SK-N-MC (cell line): ENCODE results near the gene FMO1.

Source experiments
- DNase-seq: peaks from one replicate; pipeline ENCODE4 v3.0.0-alpha.2; 2011; ENCODE audit warnings: low read depth, low spot score
- H3K27ac ChIP-seq: fragments of 200-600 bp; sonication (generic); 2 replicates; pipeline ENCODE4 v1.5.1; 2016; ENCODE audit warnings: mixed run types
- H3K36me3 ChIP-seq: fragments of 200-600 bp; sonication (generic); 2 replicates; pipeline ENCODE4 v1.6.1; 2017; ENCODE audit warnings: antibody characterized with exemption, low read length, mixed read lengths; ENCODE audit not compliant: insufficient read depth
- H3K4me3 ChIP-seq: fragments of 200-600 bp; sonication (generic); 2 replicates; pipeline ENCODE4 v1.5.1; 2016
- H3K9ac ChIP-seq: fragments of 200-600 bp; sonication (generic); 2 replicates; pipeline ENCODE4 v1.8.0; 2017; ENCODE audit warnings: mixed run types, mixed read lengths; ENCODE audit not compliant: insufficient read length
- H3K9me3 ChIP-seq: fragments of 200-600 bp; sonication (generic); 2 replicates; pipeline ENCODE4 v1.6.1; 2017; ENCODE audit warnings: low read depth, mild to moderate bottlenecking, antibody characterized with exemption, low read length, moderate library complexity, mixed read lengths
- EZH2 ChIP-seq: fragments of 200-600 bp; sonication (generic); IDR thresholded peaks from one replicate; pipeline ENCODE4 v1.6.1; 2017; ENCODE audit warnings: antibody characterized with exemption
- FOXP2 ChIP-seq: optimal IDR thresholded peaks from 2 replicates; pipeline ENCODE3; 2011; ENCODE audit warnings: mild to moderate bottlenecking, moderate library complexity; ENCODE audit not compliant: insufficient read depth; ENCODE audit errors: extremely low read length, control extremely low read depth
- POLR2AphosphoS5 ChIP-seq: IDR thresholded peaks from 2 replicates; pipeline ENCODE4 v1.6.1; 2012; ENCODE audit warnings: mild to moderate bottlenecking, low read depth, low read length, borderline replicate concordance

Gene FMO1, protein sequence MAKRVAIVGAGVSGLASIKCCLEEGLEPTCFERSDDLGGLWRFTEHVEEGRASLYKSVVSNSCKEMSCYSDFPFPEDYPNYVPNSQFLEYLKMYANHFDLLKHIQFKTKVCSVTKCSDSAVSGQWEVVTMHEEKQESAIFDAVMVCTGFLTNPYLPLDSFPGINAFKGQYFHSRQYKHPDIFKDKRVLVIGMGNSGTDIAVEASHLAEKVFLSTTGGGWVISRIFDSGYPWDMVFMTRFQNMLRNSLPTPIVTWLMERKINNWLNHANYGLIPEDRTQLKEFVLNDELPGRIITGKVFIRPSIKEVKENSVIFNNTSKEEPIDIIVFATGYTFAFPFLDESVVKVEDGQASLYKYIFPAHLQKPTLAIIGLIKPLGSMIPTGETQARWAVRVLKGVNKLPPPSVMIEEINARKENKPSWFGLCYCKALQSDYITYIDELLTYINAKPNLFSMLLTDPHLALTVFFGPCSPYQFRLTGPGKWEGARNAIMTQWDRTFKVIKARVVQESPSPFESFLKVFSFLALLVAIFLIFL

DNA sequence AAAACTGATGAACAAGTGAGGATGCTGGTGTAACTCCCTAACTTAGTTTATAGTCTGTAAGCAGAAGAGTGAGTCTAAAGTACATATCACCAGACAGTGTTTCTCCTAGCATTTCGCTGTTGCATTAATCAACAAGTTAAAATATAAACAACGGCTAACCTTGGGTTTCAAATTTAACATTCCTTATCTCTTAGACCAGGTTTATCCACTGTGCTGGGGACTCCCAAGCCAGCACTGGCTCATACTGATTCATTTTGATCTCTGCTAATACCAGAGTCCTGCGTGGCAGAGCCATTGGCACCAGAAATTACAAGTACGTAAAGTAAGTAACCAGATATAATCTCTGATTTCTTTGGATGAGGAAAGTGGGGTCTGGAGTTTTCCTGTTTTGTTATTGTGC, at the start of gene FMO1:
FMO1 (plus strand) TSS at position 193 of the 400 bp plus-strand sequence. CDS start 9,594 bp downstream, outside the sequence.
- H3K36me3 ChIP-seq: no peaks in the 10 kb centered on the region
- no peak within 1 kb of the TSS for H3K4me3 ChIP-seq
- H3K9ac ChIP-seq: no peak within 1 kb of the TSS
- DNase-seq: no peak
- TF ChIP-seq FOXP2 (no peak), POLR2AphosphoS5 (no peak), EZH2 (no peak)
- H3K9me3 ChIP-seq: no peaks in the 10 kb centered on the region
- H3K27ac ChIP-seq: no peak within 1 kb of the TSS

DNA sequence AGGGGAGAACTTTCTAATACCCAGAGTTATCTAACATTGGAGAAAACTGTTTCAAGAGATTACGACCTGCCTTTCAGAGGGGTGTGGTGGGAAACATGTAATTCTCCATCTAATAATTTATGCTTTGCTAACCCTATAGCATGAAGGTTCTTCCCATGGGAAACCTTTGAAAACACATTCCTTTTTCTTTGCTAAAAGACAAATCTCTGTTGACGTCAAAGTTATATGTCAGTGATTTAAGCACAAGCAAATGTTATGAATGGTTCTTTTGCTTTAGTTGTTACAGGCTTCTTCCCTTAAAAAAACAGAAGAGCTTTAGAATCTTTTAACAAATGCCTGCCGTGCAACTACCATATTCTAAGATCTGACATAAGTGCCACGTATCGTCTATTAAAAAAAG, 44.0 kb upstream of the FMO1 start:
- no peaks in the 10 kb centered on the region for H3K36me3 ChIP-seq
- no peak for DNase-seq
- no peak overlapping the region for H3K9ac ChIP-seq
- H3K27ac ChIP-seq: no peak overlapping the region
- H3K4me3 ChIP-seq: no peak overlapping the region
- TF ChIP-seq POLR2AphosphoS5 (no peak), FOXP2 (no peak), EZH2 (no peak)
- H3K9me3 ChIP-seq: no peaks in the 10 kb centered on the region

DNA sequence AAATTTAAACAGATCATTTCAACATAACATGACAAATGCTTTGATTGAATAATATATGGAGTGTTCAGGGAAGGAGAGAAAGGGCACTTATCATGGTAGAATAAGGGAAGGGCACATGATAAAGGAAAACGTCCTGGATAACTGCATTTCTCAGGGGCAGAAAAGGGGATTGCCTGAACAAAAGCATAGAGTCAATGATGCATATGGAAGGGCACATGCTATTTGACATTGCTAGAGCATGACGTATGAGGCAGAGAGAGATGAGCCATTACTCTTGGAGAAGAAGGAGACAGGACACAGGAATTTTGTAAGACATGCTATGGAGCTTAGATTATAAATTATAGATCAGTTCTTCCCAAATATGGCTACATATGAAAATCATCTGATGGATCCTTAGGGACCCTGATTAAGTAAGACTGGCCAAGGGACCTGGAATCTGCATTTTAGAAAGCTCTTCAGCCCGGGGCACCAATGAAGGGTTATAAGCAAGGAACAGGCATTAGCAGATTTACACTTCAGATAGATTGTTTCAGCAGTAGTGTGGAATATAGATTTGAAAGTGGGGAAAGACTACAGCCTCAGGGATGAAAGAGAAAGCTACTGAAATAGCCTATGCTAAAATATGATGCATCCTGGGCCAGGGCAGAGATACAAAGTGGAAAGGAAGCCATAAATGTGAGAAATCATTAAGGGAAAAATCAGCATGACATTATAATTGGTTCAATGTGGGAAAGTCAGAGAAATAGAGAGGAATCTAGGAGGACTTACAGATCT, 41.9 kb upstream of the FMO1 start:
- H3K9ac ChIP-seq: no peak overlapping the region
- H3K4me3 ChIP-seq: no peak overlapping the region
- TF ChIP-seq FOXP2 (no peak), EZH2 (no peak), POLR2AphosphoS5 (no peak)
- H3K9me3 ChIP-seq: no peaks in the 10 kb centered on the region
- DNase-seq: no peak
- H3K36me3 ChIP-seq: no peaks in the 10 kb centered on the region
- no peak overlapping the region for H3K27ac ChIP-seq

DNA sequence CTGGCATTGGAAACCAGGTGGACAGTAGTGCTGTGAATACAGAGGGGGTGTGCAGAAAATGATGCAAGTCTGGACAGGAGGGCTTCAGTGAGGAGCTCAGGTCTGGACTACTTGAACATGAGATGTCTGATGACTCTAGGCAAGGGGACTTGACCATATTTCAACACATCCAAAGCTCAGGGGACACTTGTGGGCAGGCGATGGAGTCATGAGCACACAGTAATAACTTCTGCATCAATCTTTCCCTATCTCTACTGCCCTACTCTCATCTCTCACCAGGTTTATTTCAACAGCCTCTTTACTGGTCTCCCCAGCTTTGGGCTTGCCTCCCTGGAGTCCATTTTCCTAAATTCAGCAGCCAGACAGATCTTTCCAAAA, 41.3 kb upstream of the FMO1 start:
- no peak overlapping the region for H3K9ac ChIP-seq
- DNase-seq: no peak
- H3K36me3 ChIP-seq: no peaks in the 10 kb centered on the region
- TF ChIP-seq EZH2: no peak
- TF ChIP-seq FOXP2: no peak
- no peak for TF ChIP-seq POLR2AphosphoS5
- no peak overlapping the region for H3K4me3 ChIP-seq
- H3K27ac ChIP-seq: no peak overlapping the region
- H3K9me3 ChIP-seq: no peaks in the 10 kb centered on the region

DNA sequence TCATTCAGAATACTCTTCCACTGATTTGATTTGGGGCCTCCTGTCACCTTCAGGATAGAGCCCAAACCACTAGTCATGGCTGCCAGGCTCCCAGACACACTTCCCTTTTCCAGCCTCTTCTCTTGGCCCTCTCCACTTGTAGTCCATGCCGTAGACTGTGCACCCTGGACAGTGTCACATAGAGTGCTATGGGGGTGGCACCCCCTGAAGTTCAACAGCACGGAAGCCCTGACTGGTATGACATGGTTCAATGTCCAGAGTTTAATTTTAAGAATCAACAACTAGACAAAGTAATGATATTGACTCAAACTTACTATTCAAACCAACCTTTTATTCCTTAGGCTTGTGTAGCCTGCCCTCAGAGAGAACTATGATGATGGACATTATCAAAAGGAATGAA, 40.9 kb upstream of the FMO1 start:
- Histone ChIP-seq H3K9me3 (no peaks in the 10 kb centered on the region), H3K27ac (no peak overlapping the region), H3K4me3 (no peak overlapping the region), H3K9ac (no peak overlapping the region), H3K36me3 (no peaks in the 10 kb centered on the region)
- DNase-seq: no peak
- TF ChIP-seq EZH2 (no peak), FOXP2 (no peak), POLR2AphosphoS5 (no peak)

DNA sequence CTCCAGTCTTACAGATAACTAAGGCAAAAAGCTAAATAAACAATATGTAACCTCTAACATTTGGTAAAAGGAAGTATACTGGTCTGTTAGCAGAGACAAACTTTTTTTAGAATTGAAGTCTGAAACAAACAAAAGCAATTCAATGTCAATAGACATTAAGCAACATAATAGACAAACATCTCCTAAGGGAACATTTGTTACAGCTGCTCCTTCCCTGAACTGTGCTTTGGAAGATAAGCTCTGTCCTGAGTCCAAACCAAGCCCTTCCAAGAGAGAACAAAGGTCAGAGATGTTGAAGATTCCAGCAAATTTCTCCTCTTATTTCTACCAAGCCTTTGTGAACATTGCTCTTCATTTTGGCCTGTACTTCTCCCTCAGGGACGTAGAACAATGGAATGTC, 37.9 kb upstream of the FMO1 start:
- TF ChIP-seq FOXP2: no peak
- TF ChIP-seq EZH2: no peak
- no peak for TF ChIP-seq POLR2AphosphoS5
- no peak for DNase-seq
- Histone ChIP-seq H3K27ac (no peak overlapping the region), H3K9me3 (no peaks in the 10 kb centered on the region), H3K9ac (no peak overlapping the region), H3K4me3 (no peak overlapping the region), H3K36me3 (no peaks in the 10 kb centered on the region)

DNA sequence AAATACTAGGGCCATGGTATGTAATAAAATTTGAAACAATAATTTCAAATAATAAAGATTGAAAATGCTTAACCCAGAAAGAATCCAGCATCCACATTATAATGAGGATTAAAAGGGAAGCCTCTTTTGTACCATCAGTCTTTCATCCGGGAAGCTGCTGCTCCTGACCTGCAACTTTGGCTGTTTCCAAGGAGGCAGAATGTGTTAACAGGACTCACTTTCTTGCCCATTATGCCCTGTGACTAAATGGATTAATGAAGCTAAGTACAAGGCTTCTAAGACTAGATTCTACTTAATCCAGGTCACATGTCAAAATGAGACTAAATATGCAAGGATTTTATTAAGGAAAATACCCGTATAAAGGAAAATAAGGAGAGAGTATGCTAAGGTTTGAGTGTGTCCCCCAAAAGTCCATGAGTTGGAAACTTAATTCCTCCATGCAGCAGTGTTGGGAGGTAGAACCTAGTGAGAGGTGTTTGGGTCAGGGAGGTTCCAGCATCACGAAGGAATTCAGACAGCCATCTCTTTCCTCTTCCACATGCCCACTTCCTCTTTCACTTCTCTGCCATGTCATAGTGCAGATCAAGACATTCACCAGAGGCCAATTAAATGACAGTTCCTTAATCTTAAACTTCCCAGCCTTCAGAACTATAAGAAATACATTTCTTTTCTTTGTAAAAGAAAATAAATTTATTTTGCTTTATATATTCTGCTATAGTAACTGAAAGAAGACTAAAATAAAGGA, 35.5 kb upstream of the FMO1 start:
- no peak overlapping the region for H3K9ac ChIP-seq
- no peaks in the 10 kb centered on the region for H3K36me3 ChIP-seq
- peaks cover 5% of the 10 kb centered on the region; the same call in 1 of the 2 replicates for H3K9me3 ChIP-seq
- no peak overlapping the region for H3K27ac ChIP-seq
- no peak for DNase-seq
- no peak for TF ChIP-seq FOXP2
- TF ChIP-seq EZH2: no peak
- TF ChIP-seq POLR2AphosphoS5: no peak
- H3K4me3 ChIP-seq: no peak overlapping the region
